ENCODE measurements around the gene STK32C.
A peak's percentile ranks its signal among the peaks of the same experiment; 100 is the strongest.

The STK32C gene

DNA sequence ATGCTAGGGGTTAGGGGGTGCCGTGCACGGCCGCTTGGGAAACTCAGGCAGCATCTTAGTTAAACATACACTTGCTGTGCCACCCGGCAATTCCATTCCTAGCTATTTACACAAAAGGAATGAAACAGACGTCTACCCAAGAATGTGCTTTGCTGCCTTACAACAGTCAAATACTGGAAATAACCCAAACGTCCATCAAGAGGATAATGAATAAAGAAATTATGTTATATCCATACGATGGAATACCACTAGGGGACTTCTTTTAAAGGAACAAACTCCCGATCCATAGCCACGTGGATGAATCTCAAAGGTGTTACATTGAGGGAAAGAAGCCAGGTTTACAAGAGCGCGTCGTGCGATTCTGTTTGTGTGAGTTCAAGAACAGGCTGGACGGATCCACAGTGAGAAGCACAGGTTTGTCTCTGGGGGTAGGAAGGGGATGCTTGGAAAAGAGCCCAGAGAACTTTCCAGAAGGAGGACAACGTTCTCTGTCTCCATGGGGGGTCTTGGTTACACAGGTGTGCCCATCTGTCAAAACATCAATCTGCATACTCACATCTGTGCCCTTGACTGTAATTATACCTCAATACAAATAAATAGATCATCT, 41.8 kb downstream of the STK32C start:
- DNase-seq (ENCODE audit: low spot score), result no peak

- no peak for DNase-seq (ENCODE audit: low spot score)
These were observed 42.5 kb downstream of the STK32C start for GRCh38 chr10:132264966-132265889.

GRCh38 chr10:132264306-132264950, 43.3 kb downstream of the STK32C start:
- DNase-seq (ENCODE audit: low spot score), result no peak

GRCh38 chr10:132263866-132264265, 43.9 kb downstream of the STK32C start:
- DNase-seq (ENCODE audit: low spot score), result no peak

GRCh38 chr10:132259702-132260482, 47.9 kb downstream of the STK32C start:
- DNase-seq (ENCODE audit: low spot score), result no peak

DNA sequence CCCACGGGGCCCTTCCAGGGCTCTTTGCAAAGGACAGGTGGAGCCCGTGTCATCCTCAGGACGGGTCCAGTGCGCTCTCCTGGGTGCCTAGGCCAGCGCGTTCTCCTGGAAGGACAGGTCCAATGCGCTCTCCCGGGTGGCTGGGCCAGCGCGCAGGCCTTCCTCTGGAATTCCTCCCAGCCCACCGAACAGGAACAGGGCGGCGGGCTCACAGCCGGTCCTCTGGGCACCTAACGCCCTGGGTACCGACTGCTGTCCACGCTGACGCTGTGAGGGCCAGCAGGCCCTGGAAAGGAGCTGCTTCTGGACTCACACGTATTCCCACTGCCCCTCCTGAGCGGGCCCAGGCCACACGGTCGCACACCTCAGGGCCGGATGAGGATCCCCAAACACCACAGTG, 49.3 kb downstream of the STK32C start:
- DNase-seq (ENCODE audit: low spot score), result no peak

- no peak for DNase-seq (ENCODE audit: low spot score)
These were observed 49.8 kb downstream of the STK32C start for GRCh38 chr10:132257907-132258306.

DNA sequence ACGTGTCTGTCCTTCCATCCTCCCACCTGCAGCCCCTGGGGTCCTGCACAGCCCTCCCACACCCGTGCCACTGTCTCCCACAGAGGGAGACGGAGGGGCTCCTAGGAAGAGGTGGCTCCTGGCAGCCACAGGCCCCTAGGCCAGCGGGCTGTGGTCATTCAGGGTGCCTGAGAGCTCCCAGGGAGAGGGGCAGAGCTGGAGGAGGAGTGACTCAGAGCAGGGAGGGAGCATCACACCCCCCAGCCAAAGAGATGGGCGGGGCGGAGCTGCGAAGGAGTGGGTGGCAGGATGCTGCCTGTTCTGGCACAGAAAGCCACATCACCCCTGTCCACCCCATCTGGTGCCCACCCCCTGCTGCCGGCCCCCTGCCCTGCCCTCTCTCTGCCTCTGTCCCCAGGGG, 50.5 kb downstream of the STK32C start:
- no peak for DNase-seq (ENCODE audit: low spot score)

DNA sequence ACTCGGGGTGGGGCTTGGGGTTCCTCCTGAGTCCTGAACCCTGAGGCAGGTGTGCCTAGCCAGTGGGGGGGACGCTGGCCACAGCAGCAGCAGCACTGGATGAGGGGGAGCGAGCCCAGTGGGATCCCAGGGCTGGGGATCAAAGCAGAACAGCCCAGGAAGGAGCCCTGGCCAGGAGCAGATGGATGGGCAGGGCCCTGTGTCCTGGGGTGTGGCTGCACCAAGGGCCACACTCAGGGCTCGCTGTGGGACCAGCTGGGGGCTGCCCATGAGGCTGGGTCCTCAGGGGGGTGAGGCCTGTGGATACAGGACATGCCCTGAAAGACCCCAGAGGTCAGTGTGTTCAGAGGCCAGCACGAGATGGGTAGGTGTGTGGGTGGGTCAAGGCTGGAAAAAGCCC, 50.9 kb downstream of the STK32C start:
- DNase-seq (ENCODE audit: low spot score), result no peak

GRCh38 chr10:132255489-132256344, 52.0 kb downstream of the STK32C start:
- DNase-seq (ENCODE audit: low spot score), result no peak

GRCh38 chr10:132254841-132255240, 52.9 kb downstream of the STK32C start:
- DNase-seq (ENCODE audit: low spot score), result no peak

DNA sequence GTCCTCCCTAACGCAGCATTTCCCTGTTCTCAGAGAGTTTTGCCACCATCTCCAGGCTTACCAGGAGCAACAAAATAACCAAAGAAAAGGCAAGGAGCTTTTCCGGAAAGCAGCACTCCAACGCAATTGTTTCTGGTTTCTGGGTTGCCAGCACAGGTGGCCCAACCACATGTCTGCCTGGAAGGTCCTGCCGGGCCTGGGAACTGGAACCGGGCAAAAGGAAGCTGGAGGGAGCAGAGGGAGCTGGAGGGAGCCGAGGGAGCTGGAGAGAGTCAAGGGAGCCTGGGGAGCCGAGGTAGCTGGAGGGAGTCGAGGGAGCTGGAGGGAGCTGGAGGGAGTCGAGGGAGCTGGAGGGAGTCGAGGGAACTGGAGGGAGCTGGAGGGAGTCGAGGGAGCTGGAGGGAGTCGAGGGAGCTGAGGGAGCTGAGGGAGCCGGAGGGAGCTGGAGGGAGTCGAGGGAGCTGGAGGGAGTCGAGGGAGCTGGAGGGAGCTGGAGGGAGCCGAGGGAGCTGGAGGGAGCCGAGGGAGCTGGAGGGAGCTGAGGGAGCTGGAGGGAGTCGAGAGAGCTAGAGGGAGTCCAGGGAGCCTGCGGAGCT, 54.6 kb downstream of the STK32C start:
- no peak for DNase-seq (ENCODE audit: low spot score)

- no peak for DNase-seq (ENCODE audit: low spot score)
These were observed 55.3 kb downstream of the STK32C start for GRCh38 chr10:132252412-132252811.

DNA sequence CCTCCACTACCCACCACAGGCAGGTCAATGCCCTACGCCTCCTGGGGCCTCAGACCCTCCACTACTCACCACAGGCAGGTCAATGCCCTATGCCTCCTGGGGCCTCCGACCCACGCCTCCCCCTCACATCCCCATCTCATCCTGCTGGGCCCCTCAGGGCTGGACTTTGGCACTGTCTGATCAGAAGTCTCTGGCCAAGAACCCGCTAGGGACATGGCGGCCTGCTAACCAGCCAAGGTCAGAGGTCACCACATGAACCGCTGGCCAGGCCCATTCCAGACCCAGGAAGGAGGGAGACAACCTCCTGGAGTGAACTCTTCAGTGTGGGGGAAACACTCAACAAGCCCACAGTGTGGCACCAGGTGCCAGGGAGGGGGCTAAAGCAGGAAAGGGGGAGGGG, 55.8 kb downstream of the STK32C start:
- DNase-seq (ENCODE audit: low spot score), result no peak

DNA sequence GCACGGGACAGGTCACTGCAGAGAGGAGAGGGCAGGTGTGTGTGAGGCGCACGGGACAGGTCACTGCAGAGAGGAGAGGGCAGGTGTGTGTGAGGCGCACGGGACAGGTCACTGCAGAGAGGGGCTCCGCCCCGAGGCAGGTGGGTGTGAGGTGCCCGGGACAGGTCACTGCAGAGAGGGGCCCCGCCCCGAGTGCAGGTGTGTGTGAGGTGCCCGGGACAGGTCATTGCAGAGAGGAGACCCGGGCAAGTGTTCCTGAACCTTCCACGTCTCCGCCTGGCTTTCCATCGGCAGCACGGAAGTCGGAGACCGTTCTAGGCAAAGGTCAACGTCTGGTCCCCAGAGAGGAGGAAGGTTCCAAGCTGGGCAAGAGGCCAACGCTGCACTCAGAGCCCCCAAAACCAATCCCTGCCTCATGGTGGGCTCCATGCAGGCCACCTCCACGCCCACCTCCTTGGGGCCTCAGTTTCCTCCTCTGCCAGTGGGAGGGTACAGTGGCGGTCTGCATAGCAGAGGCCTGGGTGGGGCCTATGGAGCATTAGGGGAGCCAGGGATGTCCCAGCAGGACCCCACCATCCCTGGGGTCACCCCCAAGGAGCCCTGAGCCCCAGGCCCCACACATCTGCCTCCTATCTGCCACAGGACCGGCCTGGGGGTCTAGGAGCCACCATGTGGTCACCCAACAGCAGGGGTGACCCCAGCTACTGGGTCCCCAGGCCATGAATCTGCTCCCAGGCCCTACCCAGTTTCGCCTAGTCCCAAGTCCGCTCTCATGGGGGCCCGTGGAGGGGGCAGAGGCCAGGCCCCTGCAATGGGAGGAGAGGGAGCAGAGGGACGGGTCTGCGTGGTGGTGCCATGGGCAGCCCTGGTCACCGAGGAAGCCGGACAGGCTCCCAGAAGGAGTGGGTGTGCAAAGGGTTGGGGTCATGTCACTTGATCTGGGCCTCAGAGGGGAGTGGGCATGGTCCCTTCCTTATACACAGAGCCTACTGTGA, 57.0 kb downstream of the STK32C start:
- DNase-seq (ENCODE audit: low spot score), result no peak

DNA sequence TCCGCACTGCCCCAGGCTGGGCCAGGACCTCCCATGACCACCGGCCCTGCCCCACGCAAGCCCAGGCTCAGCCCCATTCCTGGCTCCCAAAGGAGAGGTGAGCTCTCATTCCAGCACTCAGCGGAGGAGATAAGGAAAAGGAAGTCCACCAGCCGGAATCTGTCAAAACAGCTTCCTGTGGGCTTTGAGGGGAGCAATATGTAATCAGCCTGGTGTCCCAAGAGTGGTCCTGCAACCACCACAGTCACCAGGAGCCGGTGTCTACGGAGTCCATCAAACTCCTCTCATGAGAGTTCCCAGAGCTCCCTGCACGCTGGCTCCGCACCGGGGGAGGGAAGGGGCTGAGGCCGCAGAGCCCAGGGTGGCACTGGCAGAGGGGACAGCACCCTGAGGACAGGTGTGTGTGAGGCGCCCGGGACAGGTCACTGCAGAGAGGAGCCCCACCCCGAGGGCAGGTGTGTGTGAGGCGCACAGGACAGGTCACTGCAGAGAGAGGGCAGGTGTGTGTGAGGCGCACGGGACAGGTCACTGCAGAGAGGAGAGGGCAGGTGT, 57.9 kb downstream of the STK32C start:
- DNase-seq (ENCODE audit: low spot score), result no peak

- no peak for DNase-seq (ENCODE audit: low spot score)
These were observed 58.5 kb downstream of the STK32C start for GRCh38 chr10:132249226-132249724.

DNA sequence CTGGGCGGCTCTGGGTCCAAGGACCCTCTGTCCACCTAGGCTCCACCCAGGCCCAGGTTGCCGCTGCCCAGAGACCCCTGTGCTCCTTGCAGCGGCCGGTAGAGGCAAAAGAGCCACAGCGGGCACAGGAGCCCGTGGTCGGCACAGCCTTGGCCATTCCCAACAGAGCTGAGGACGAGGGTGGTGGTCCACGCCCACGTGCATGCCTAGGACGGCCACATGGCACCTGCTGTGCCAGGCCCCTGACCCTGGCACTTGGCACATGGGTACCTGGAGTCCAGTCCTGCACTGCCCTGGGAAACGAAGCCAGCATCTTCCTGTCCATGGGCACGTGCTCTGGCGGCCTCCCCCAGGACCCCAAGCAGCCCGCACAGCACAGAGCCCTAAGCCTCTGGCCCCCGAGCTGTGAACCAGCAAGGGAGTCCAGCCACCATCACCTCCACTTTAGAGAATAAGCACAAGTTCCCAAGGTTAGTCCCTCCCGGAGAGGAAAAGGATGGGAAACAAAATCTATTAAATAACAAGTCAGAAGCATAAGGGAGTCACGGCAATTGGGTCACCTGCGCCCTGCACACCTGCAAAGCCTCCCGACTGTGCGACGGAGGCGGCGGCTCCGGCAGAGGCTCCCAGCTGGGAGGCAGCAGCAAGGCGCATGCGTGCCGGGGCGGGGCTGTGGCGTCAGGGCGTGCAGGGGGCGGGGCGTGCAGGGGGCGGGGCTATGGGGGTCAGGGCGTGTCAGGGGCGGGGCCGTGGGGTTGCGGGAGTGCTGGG, 59.1 kb downstream of the STK32C start:
- DNase-seq (ENCODE audit: low spot score), result peak; percentile 72
